HepG2 (cell line): ENCODE results near the gene DAO. TPM values are rescaled to one million over a fixed set of nuclear protein-coding genes. Genes with fewer than 3 reads are reported as not detected.
"Not testable (repeated sequence)": the region's sequence is repeated elsewhere in the genome, so short reads cannot be mapped to it uniquely, and the experiment has no call there.

Experiments
- ATAC-seq: fragments of 200-7000 bp; cut with Tn5 transposase; 3 replicates; pipeline ENCODE4 v1.9.1; 2020; ENCODE audit warnings: mild to moderate bottlenecking, moderate library complexity
- BruUV-seq: library from RNA; stranded (reverse); fragments of 400-500 nt; replicated peaks from 2 replicates; lab custom pipeline; 2021; lab: Mats Ljungman, UMichigan
- CTCF ChIA-PET: fragments of 300-600 bp; formaldehyde crosslinking; extraction: SDS; loops from one replicate; lab custom pipeline; 2021; ENCODE audit warnings: low total read pairs, inconsistent platforms, low intra/inter-chr PET ratio; lab: Yijun Ruan, JAX
- POLR2A ChIA-PET: fragments of 350-600 bp; sonication (Branson Sonifier 250); formaldehyde crosslinking; loops from one replicate; lab custom pipeline; 2020; ENCODE audit warnings: antibody characterized with exemption, inconsistent platforms; lab: Yijun Ruan, JAX
- DNase-seq: peaks from one replicate; pipeline ENCODE4 v3.0.0-alpha.2; 2015; ENCODE audit warnings: low spot score
- FAIRE-seq: peaks from 3 replicates; lab custom pipeline; 2011; peaks lifted over from hg19 to GRCh38; lab: Jason Lieb, UNC
- H2AFZ ChIP-seq: one replicate; pipeline ENCODE4 v1.6.1; 2011; ENCODE audit warnings: low read length, inconsistent platforms
- H3K27ac ChIP-seq: fragments of 300-600 bp; 3 replicates; pipeline ENCODE4 v1.8.0; 2011; ENCODE audit warnings: mixed run types, mild to moderate bottlenecking, mixed read lengths, low read length, inconsistent platforms; ENCODE audit not compliant: insufficient read depth; ENCODE audit errors: extremely low read length
- H3K27me3 ChIP-seq, 2 experiments: fragments of 200-600 bp in 1 of 2; 2 replicates in 1 of 2; 3 replicates in 1 of 2; pipeline versions ENCODE4 v1.6.0 to v1.8.0; 2011; ENCODE audit warnings: low read length in 2 of 2, mild to moderate bottlenecking in 2 of 2, moderate library complexity in 2 of 2, inconsistent platforms in 1 of 2; ENCODE audit not compliant: insufficient read depth in 2 of 2, control insufficient read depth in 1 of 2
- H3K36me3 ChIP-seq, 2 experiments: fragments of 200-600 bp in 1 of 2; replicated peaks in 1 of 2; 2 replicates in 1 of 2; 3 replicates in 1 of 2; pipeline versions ENCODE4 v1.5.1 to v1.8.0; 2011; ENCODE audit warnings: low read length in 2 of 2, inconsistent platforms in 1 of 2; ENCODE audit not compliant: insufficient read depth in 2 of 2, control insufficient read depth in 1 of 2
- H3K4me1 ChIP-seq: 2 replicates; pipeline ENCODE4 v1.5.1; 2012; ENCODE audit warnings: low read length, inconsistent platforms; ENCODE audit not compliant: insufficient read depth
- H3K4me2 ChIP-seq: 2 replicates; pipeline ENCODE4 v1.6.0; 2011; ENCODE audit warnings: low read depth, low read length, inconsistent platforms
- H3K4me3 ChIP-seq, 3 experiments: fragments of 200-600 bp in 1 of 3; sonication (generic), shearing (Covaris generic) in 1 of 3; replicated peaks in 1 of 3; 2 replicates each; pipeline ENCODE4 v1.5.1; 2011 to 2016; ENCODE audit warnings: low read length in 3 of 3, inconsistent platforms in 2 of 3, low read depth in 2 of 3, mild to moderate bottlenecking in 2 of 3, control low read depth in 1 of 3, mixed read lengths in 1 of 3; ENCODE audit not compliant: insufficient read depth in 1 of 3
- H3K79me2 ChIP-seq: one replicate; pipeline ENCODE4 v1.6.1; 2011; ENCODE audit warnings: low read length, inconsistent platforms; ENCODE audit not compliant: insufficient read depth
- H3K9ac ChIP-seq: 2 replicates; pipeline ENCODE4 v1.6.0; 2011; ENCODE audit warnings: mild to moderate bottlenecking, low read depth, low read length, inconsistent platforms; ENCODE audit not compliant: insufficient read depth
- H3K9me3 ChIP-seq: 2 replicates; pipeline ENCODE4 v1.5.1; 2012; ENCODE audit warnings: mild to moderate bottlenecking, low read length
- H4K20me1 ChIP-seq: 2 replicates; pipeline ENCODE4 v1.6.0; 2011; ENCODE audit warnings: inconsistent platforms, mild to moderate bottlenecking, low read length, moderate library complexity; ENCODE audit not compliant: insufficient read depth
- HNRNPK ChIP-seq: fragments of 200-400 bp; formaldehyde crosslinking; IDR thresholded peaks from 2 replicates; pipeline ENCODE4 v1.6.1; 2018; ENCODE audit warnings: low read length, low read depth, moderate library complexity, mild to moderate bottlenecking; ENCODE audit not compliant: poor library complexity, severe bottlenecking
- PCBP1 ChIP-seq: fragments of 200-400 bp; formaldehyde crosslinking; IDR thresholded peaks from 2 replicates; pipeline ENCODE4 v1.6.1; 2017; ENCODE audit warnings: mild to moderate bottlenecking, low read depth, low read length, borderline replicate concordance
- PCBP2 ChIP-seq: fragments of 200-400 bp; formaldehyde crosslinking; optimal IDR thresholded peaks from 2 replicates; pipeline ENCODE3; 2018; ENCODE audit warnings: low read length, low read depth; ENCODE audit not compliant: poor library complexity, severe bottlenecking
- ZBTB39 ChIP-seq: sonication (generic); formaldehyde crosslinking; IDR thresholded peaks from 2 replicates; pipeline ENCODE4 v1.5.0; 2020; ENCODE audit warnings: missing genetic modification reagents
- ZNF770 ChIP-seq: sonication (generic); formaldehyde crosslinking; IDR thresholded peaks from 2 replicates; pipeline ENCODE4 v1.5.0; 2020; ENCODE audit warnings: mild to moderate bottlenecking, missing genetic modification reagents
- ZSCAN25 ChIP-seq: sonication (generic); formaldehyde crosslinking; IDR thresholded peaks from 2 replicates; pipeline ENCODE4 v1.8.0; 2022; ENCODE audit warnings: mild to moderate bottlenecking, missing genetic modification reagents
- WGBS: methylation state at CpG from one replicate; pipeline ENCODE4 v1.1.6; 2017; ENCODE audit warnings: low lambda C conversion rate; 5-methylcytosine and 5-hydroxymethylcytosine counted together
- in situ Hi-C: cut with HindIII; loops from 2 replicates; pipeline ENCODE4 v1.10.0; 2017; ENCODE audit warnings: low pct_unique_long_range_greater_than_20kb; ENCODE audit not compliant: extremely low pct_ligation_motif_present
- intact Hi-C: fragments of 100-400 bp; cut with micrococcal nuclease; formaldehyde crosslinking; loops from one replicate; pipeline ENCODE4 v1.10.0; 2022; ENCODE audit not compliant: unreplicated experiment
- polyA plus RNA-seq, 8 experiments: library from polyadenylated mRNA; depleted of rRNA in 3 of 8; stranded (reverse) in 7 of 8; unstranded in 1 of 8; fragments of >200 nt; fragmentation: Illumina TruSeq in 4 of 8; extraction: Trizol in 4 of 8; gene quantifications; 2 replicates each; pipeline versions ENCODE4 v1.2.1 to v1.2.3, GENCODE V29; 2011 to 2016; ENCODE audit warnings: low read depth in 4 of 8, missing spikeins in 1 of 8, mixed read lengths in 1 of 8; ENCODE audit not compliant: insufficient read depth in 1 of 8
- total RNA-seq, 5 experiments: library from RNA; depleted of rRNA; stranded (reverse); fragments of >200 nt; fragmentation: Illumina TruSeq; extraction: Trizol; gene quantifications; 2 replicates each; pipeline ENCODE4 v1.2.3, GENCODE V29; 2016; ENCODE audit warnings: low read depth in 1 of 5

Gene DAO
- total and polyA plus RNA-seq, 2 of the 13 experiments (the other 11 are each of a cell fraction or from before 2014, with no cell fraction given) = 0.34 to 0.82 TPM

GRCh38 chr12:108859141-108859922, 20.6 kb upstream of the DAO start:
- BruUV-seq, POLR2A ChIA-PET, FAIRE-seq, H3K9ac ChIP-seq, H3K27me3 ChIP-seq, CTCF ChIA-PET, in situ Hi-C loops, H4K20me1 ChIP-seq, DNase-seq, ATAC-seq, H3K27ac ChIP-seq, H3K9me3 ChIP-seq, H3K36me3 ChIP-seq: not testable (repeated sequence)
- intact Hi-C loops = loop anchor here (5.0 kb wide), 1 partner anchor 297 kb away; the partner anchor contains the start of genes ISCU and SART3
- peaks cover 32% of the 10 kb centered on the region for H3K4me1 ChIP-seq
- WGBS = 4% methylated on average over 6 of the region's 6 CpGs
- peaks cover 14% of the 10 kb centered on the region for H3K79me2 ChIP-seq
- H3K4me3 ChIP-seq = peak overlapping the region in 2 of 3 experiments; percentile 4 to 63; a peak in 2 of 6 replicates
- H3K4me2 ChIP-seq = peak overlapping the region; percentile 99
- peak; percentile 30; the same call in 1 of the 2 replicates for TF ChIP-seq ZSCAN25 (CRISPR knock-in tag)
- peak; percentile 47; the same call in 1 of the 2 replicates for TF ChIP-seq ZNF770 (CRISPR knock-in tag)
- peak overlapping the region; percentile 34 for H2AFZ ChIP-seq

GRCh38 chr12:108859923-108860291, 20.0 kb upstream of the DAO start:
- ATAC-seq (no peak), FAIRE-seq (no peak), DNase-seq (no peak)
- intact Hi-C loops (loop anchor here (5.0 kb wide), 1 partner anchor 298 kb away; the partner anchor contains the start of genes ISCU and SART3), in situ Hi-C loops (no loop called here)
- H3K27me3 ChIP-seq = peaks cover 4 to 6% of the 10 kb centered on the region in 2 experiments; a peak in 1 of 5 replicates
- no peak overlapping the region for H3K9ac ChIP-seq
- TF ChIP-seq PCBP1 (peak; percentile 94), HNRNPK (peak; percentile 99), ZBTB39 (CRISPR knock-in tag) (no peak), PCBP2 (peak; percentile 85), ZSCAN25 (CRISPR knock-in tag) (peak; percentile 33; the same call in 1 of the 2 replicates)
- no TSS peak for BruUV-seq
- peaks cover 32% of the 10 kb centered on the region for H3K4me1 ChIP-seq
- H3K4me3 ChIP-seq = no peak overlapping the region
- no peak overlapping the region for H2AFZ ChIP-seq
- POLR2A ChIA-PET = no interaction called here
- 44% methylated on average over 1 of the region's 1 CpG for WGBS
- no peak overlapping the region for H3K27ac ChIP-seq
- peaks cover 3% of the 10 kb centered on the region; the same call in 1 of the 2 replicates for H4K20me1 ChIP-seq
- no peak overlapping the region for H3K4me2 ChIP-seq
- no peaks in the 10 kb centered on the region for H3K36me3 ChIP-seq
- H3K79me2 ChIP-seq = peaks cover 9% of the 10 kb centered on the region
- 0 out of 2 replicates have a peak, but pooled peaks cover 3% of the 10 kb centered on the region for H3K9me3 ChIP-seq
- CTCF ChIA-PET = no interaction called here
